Mesodermal cell (in vitro differentiated cells): Measurements from ENCODE around the gene ACSF2.

ENCODE experiments used
- H3K27ac ChIP-seq: 2 replicates; pipeline ENCODE4 v1.7.0; 2013; ENCODE audit warnings: mild to moderate bottlenecking, low read depth, low read length, moderate library complexity; ENCODE audit not compliant: severe bottlenecking
- H3K36me3 ChIP-seq: 2 replicates; pipeline ENCODE4 v1.7.1; 2013; ENCODE audit warnings: mild to moderate bottlenecking, low read length, moderate library complexity; ENCODE audit not compliant: control insufficient read depth, insufficient read depth
- H3K4me1 ChIP-seq: one replicate; pipeline ENCODE4 v1.7.1; 2013; ENCODE audit warnings: mild to moderate bottlenecking, low read length; ENCODE audit not compliant: insufficient read depth, control insufficient read depth, poor library complexity, severe bottlenecking
- H3K4me3 ChIP-seq: 2 replicates; pipeline ENCODE4 v1.7.0; 2013; ENCODE audit warnings: low read length, control low read depth, mild to moderate bottlenecking; ENCODE audit not compliant: insufficient read depth, poor library complexity, severe bottlenecking; ENCODE audit errors: extremely low read depth
- H3K9me3 ChIP-seq: 2 replicates; pipeline ENCODE4 v1.7.1; 2013; ENCODE audit warnings: mild to moderate bottlenecking, low read length, moderate library complexity; ENCODE audit not compliant: control insufficient read depth
- WGBS, 2 experiments: methylation state at CpG; one replicate each; pipeline ENCODE4 v1.1.5; 2013; ENCODE audit warnings: missing lambda C conversion rate in 2 of 2; ENCODE audit not compliant: insufficient coverage in 2 of 2; 5-methylcytosine and 5-hydroxymethylcytosine counted together

ACSF2 gene

GRCh38 chr17:50465635-50466034, 39.6 kb downstream of the ACSF2 start:
- Histone ChIP-seq H3K36me3 (peaks cover 5% of the 10 kb centered on the region), H3K4me3 (no peak overlapping the region), H3K4me1 (no peaks in the 10 kb centered on the region), H3K9me3 (no peaks in the 10 kb centered on the region), H3K27ac (no peak overlapping the region)
- 90 to 98% methylated on average over 5 to 8 of the region's 9 CpGs for WGBS, 2 experiments

- WGBS, 2 experiments, result 94 to 95% methylated on average over 7 to 8 of the region's 9 CpGs
- Histone ChIP-seq H3K4me3 (no peak overlapping the region), H3K27ac (no peak overlapping the region), H3K36me3 (peaks cover 5% of the 10 kb centered on the region), H3K9me3 (no peaks in the 10 kb centered on the region), H3K4me1 (no peaks in the 10 kb centered on the region)
These were observed 40.5 kb downstream of the ACSF2 start for GRCh38 chr17:50466371-50467113.

- Histone ChIP-seq H3K4me3 (no peak overlapping the region), H3K9me3 (no peaks in the 10 kb centered on the region), H3K36me3 (peaks cover 5% of the 10 kb centered on the region), H3K27ac (no peak overlapping the region), H3K4me1 (no peaks in the 10 kb centered on the region)
- 81 to 92% methylated on average over 5 of the region's 7 CpGs for WGBS, 2 experiments
These were observed 41.3 kb downstream of the ACSF2 start for GRCh38 chr17:50467114-50467854.

GRCh38 chr17:50467855-50468303, 41.9 kb downstream of the ACSF2 start:
- Histone ChIP-seq H3K4me1 (no peaks in the 10 kb centered on the region), H3K4me3 (no peak overlapping the region), H3K27ac (no peak overlapping the region), H3K9me3 (no peaks in the 10 kb centered on the region), H3K36me3 (no peaks in the 10 kb centered on the region)
- WGBS, 2 experiments, result 85 to 90% methylated on average over 13 of the region's 13 CpGs

GRCh38 chr17:50468304-50469207, 42.5 kb downstream of the ACSF2 start, which contains the start of gene CHAD:
CHAD (minus strand) TSS chr17:50468880; CDS start chr17:50468813, 67 bp downstream.
- Histone ChIP-seq H3K4me3 (peak within 1 kb of the TSS; percentile 21), H3K27ac (no peak within 1 kb of the TSS), H3K9me3 (no peaks in the 10 kb centered on the region), H3K36me3 (no peaks in the 10 kb centered on the region), H3K4me1 (no peaks in the 10 kb centered on the region)
- WGBS, 2 experiments, result 57 to 62% methylated on average over 47 to 60 of the region's 71 CpGs

- Histone ChIP-seq H3K27ac (no peak overlapping the region), H3K9me3 (no peaks in the 10 kb centered on the region), H3K4me3 (no peak overlapping the region), H3K4me1 (no peaks in the 10 kb centered on the region), H3K36me3 (no peaks in the 10 kb centered on the region)
- 30 to 46% methylated on average over 21 to 30 of the region's 37 CpGs for WGBS, 2 experiments
These were observed 43.2 kb downstream of the ACSF2 start for GRCh38 chr17:50469208-50469605.

GRCh38 chr17:50469671-50470305, 43.8 kb downstream of the ACSF2 start:
- no peaks in the 10 kb centered on the region for H3K4me1 ChIP-seq
- no peaks in the 10 kb centered on the region for H3K36me3 ChIP-seq
- 80 to 89% methylated on average over 1 to 16 of the region's 19 CpGs for WGBS, 2 experiments
- H3K9me3 ChIP-seq, result no peaks in the 10 kb centered on the region
- H3K27ac ChIP-seq, result no peak overlapping the region
- H3K4me3 ChIP-seq, result no peak overlapping the region

- WGBS, 2 experiments, result 86 to 87% methylated on average over 5 to 6 of the region's 6 CpGs
- H3K4me3 ChIP-seq, result no peak overlapping the region
- no peaks in the 10 kb centered on the region for H3K4me1 ChIP-seq
- H3K9me3 ChIP-seq, result no peaks in the 10 kb centered on the region
- H3K27ac ChIP-seq, result no peak overlapping the region
- H3K36me3 ChIP-seq, result no peaks in the 10 kb centered on the region
These were observed 44.4 kb downstream of the ACSF2 start for GRCh38 chr17:50470426-50470825.

GRCh38 chr17:50471009-50471905, 45.2 kb downstream of the ACSF2 start:
- Histone ChIP-seq H3K4me3 (no peak overlapping the region), H3K27ac (no peak overlapping the region), H3K36me3 (no peaks in the 10 kb centered on the region), H3K4me1 (no peaks in the 10 kb centered on the region), H3K9me3 (no peaks in the 10 kb centered on the region)
- WGBS, 2 experiments, result 91 to 93% methylated on average over 22 of the region's 22 CpGs
